Transverse colon (tissue), 4 donors: ENCODE results near the gene FMNL2. TPM values are rescaled to one million over a fixed set of nuclear protein-coding genes. Genes with fewer than 3 reads are reported as not detected.

Experiments used
- DNase-seq: peaks from one replicate; pipeline ENCODE4 v3.0.0-alpha.2; 2019
- H3K27ac ChIP-seq, 4 donors: fragments of 200-600 bp; sonication (generic); 2 replicates each; pipeline ENCODE4 v1.5.1; 2016 to 2018; ENCODE audit warnings: inconsistent platforms in 4 of 4
- H3K27me3 ChIP-seq: fragments of 200-600 bp; sonication (generic); 2 replicates; pipeline ENCODE4 v1.5.1; 2017; ENCODE audit warnings: inconsistent platforms
- H3K36me3 ChIP-seq, 4 donors: fragments of 200-600 bp; sonication (generic); 2 replicates each; pipeline ENCODE4 v1.5.1; 2017 to 2019; ENCODE audit warnings: inconsistent platforms in 4 of 4
- H3K4me1 ChIP-seq, 4 donors: fragments of 200-600 bp; sonication (generic); 2 replicates each; pipeline ENCODE4 v1.5.1; 2017 to 2020; ENCODE audit warnings: inconsistent platforms in 4 of 4
- H3K4me3 ChIP-seq, 4 donors: fragments of 200-600 bp; sonication (generic); 1 replicate in 1 of 4; 2 replicates in 3 of 4; pipeline versions ENCODE4 v1.5.1 to v1.6.1; 2017 to 2019; ENCODE audit warnings: inconsistent platforms in 4 of 4
- H3K9me3 ChIP-seq, 2 donors: fragments of 200-600 bp; sonication (generic); 2 replicates each; pipeline ENCODE4 v1.5.1; 2017 to 2019; ENCODE audit warnings: inconsistent platforms in 2 of 2
- CTCF ChIP-seq, 5 experiments: fragments of 200-600 bp in 3 of 5; fragments of 450-650 bp in 2 of 5; sonication (generic) in 3 of 5; IDR thresholded peaks; 1 replicate in 2 of 5; 2 replicates in 3 of 5; pipeline ENCODE4 v1.5.1; 2016 to 2017; ENCODE audit warnings: antibody characterized with exemption in 5 of 5, inconsistent platforms in 3 of 5, mild to moderate bottlenecking in 2 of 5, moderate library complexity in 1 of 5
- EP300 ChIP-seq: sonication (generic); formaldehyde crosslinking; IDR thresholded peaks from one replicate; pipeline ENCODE4 v1.6.1; 2017; ENCODE audit warnings: antibody characterized with exemption, low read depth
- POLR2A ChIP-seq: fragments of 450-650 bp; IDR thresholded peaks from one replicate; pipeline ENCODE4 v1.6.1; 2016; ENCODE audit warnings: antibody characterized with exemption, mild to moderate bottlenecking, moderate library complexity
- POLR2AphosphoS5 ChIP-seq, 3 donors: sonication (generic); formaldehyde crosslinking; IDR thresholded peaks; one replicate each; pipeline ENCODE4 v1.6.1; 2016; ENCODE audit warnings: antibody characterized with exemption in 3 of 3
- WGBS, 2 donors: methylation state at CpG; one replicate each; pipeline ENCODE4 v1.1.5; 2018; ENCODE audit warnings: low coverage in 1 of 2; 5-methylcytosine and 5-hydroxymethylcytosine counted together
- in situ Hi-C, 4 donors: fragments of 200-750 bp; cut with MboI; loops; one replicate each; pipeline versions ENCODE4 v1.15.0 to v1.15.1; 2017; ENCODE audit warnings: low sequenced_read_pairs in 3 of 4, low pct_ligation_motif_present in 1 of 4, low pct_unique_long_range_greater_than_20kb in 1 of 4
- intact Hi-C: fragments of 100-400 bp; cut with DNase I; formaldehyde crosslinking; loops from one replicate; pipeline ENCODE4 v1.15.1; 2023; ENCODE audit warnings: low total_unique reads
- total RNA-seq, 4 donors: library from RNA; depleted of rRNA; stranded (reverse); fragments of >200 nt; gene quantifications; one replicate each; pipeline ENCODE4 v1.1.0, GENCODE V29; 2016

FMNL2 gene
- total RNA-seq, 4 donors from 2014 or later, result 9.2 to 31.4 (median 23.9) TPM

- Histone ChIP-seq H3K9me3 (no peaks in the 10 kb centered on the region), H3K4me3 (no peak overlapping the region), H3K36me3 (peaks cover 0 to 3% (median 0%) of the 10 kb centered on the region in 4 donors), H3K4me1 (peaks cover 0 to 22% (median 14%) of the 10 kb centered on the region in 4 donors), H3K27ac (peak overlapping the region in 3 of 4 donors; percentile 6 to 55 (median 27)), H3K27me3 (no peaks in the 10 kb centered on the region)
- no peak for DNase-seq
- TF ChIP-seq CTCF (IDR thresholded peaks at IDR 0.05), result no peak
- TF ChIP-seq POLR2A, result no peak
- intact Hi-C loops (no loop called here), in situ Hi-C loops (loop anchor here (25.0 kb wide), 1 partner anchor 609 kb away; no protein-coding TSS in a partner anchor)
- 58 to 67% methylated on average over 3 of the region's 3 CpGs for WGBS, 2 donors
These were observed 311.8 kb downstream of the FMNL2 start for GRCh38 chr2:152646775-152647174.

- in situ Hi-C loops, result loop anchor here (25.0 kb wide), 1 partner anchor 610 kb away; no protein-coding TSS in a partner anchor
These were observed 312.6 kb downstream of the FMNL2 start for GRCh38 chr2:152647552-152647951.

GRCh38 chr2:152648336-152648735 lies 313.4 kb downstream of the FMNL2 start:
- no peak overlapping the region for H3K4me3 ChIP-seq
- no peaks in the 10 kb centered on the region for H3K9me3 ChIP-seq
- TF ChIP-seq EP300 (no peak), CTCF (IDR thresholded peaks at IDR 0.05) (peak in 2 of 5 experiments; percentile 13 to 18)
- H3K36me3 ChIP-seq, result peaks cover 0 to 3% (median 0%) of the 10 kb centered on the region in 4 donors
- peaks cover 0 to 22% (median 14%) of the 10 kb centered on the region in 4 donors for H3K4me1 ChIP-seq
- H3K27ac ChIP-seq, result peak overlapping the region in 3 of 4 donors; percentile 19 to 55 (median 28)
- in situ Hi-C loops (loop anchor here (25.0 kb wide), 1 partner anchor 611 kb away; no protein-coding TSS in a partner anchor), intact Hi-C loops (no loop called here)
- no peak for DNase-seq
- no peaks in the 10 kb centered on the region for H3K27me3 ChIP-seq
- 11 to 24% methylated on average over 2 of the region's 2 CpGs for WGBS, 2 donors

More at GRCh38 chr2:152647552-152647951, 312.6 kb downstream of the FMNL2 start:
- intact Hi-C loops, result no loop called here
- peak overlapping the region; percentile 19 to 55 (median 38) for H3K27ac ChIP-seq
- H3K9me3 ChIP-seq, result no peaks in the 10 kb centered on the region
- peaks cover 0 to 22% (median 14%) of the 10 kb centered on the region in 4 donors for H3K4me1 ChIP-seq
- H3K4me3 ChIP-seq, result no peak overlapping the region
- WGBS, 2 donors, result 43 to 60% methylated on average over 5 to 9 of the region's 9 CpGs
- TF ChIP-seq EP300 (no peak), POLR2AphosphoS5 (IDR thresholded peaks at IDR 0.05) (peak in 1 of 3 donors; percentile 25)
- no peaks in the 10 kb centered on the region for H3K27me3 ChIP-seq
- DNase-seq, result peak; percentile 63
- H3K36me3 ChIP-seq, result peaks cover 0 to 3% (median 0%) of the 10 kb centered on the region in 4 donors

- DNase-seq, result no peak
- intact Hi-C loops, result no loop called here
- WGBS, 2 donors, result 33 to 48% methylated on average over 1 of the region's 1 CpG
- Histone ChIP-seq H3K27me3 (no peaks in the 10 kb centered on the region), H3K4me3 (no peak overlapping the region), H3K4me1 (peaks cover 0 to 22% (median 14%) of the 10 kb centered on the region in 4 donors), H3K9me3 (no peaks in the 10 kb centered on the region), H3K27ac (no peak overlapping the region), H3K36me3 (peaks cover 0 to 10% (median 3%) of the 10 kb centered on the region in 4 donors)
- no peak for TF ChIP-seq POLR2A
- no peak for TF ChIP-seq POLR2AphosphoS5 (IDR thresholded peaks at IDR 0.05)
- no peak for TF ChIP-seq CTCF (IDR thresholded peaks at IDR 0.05)
- TF ChIP-seq EP300, result no peak
- in situ Hi-C loops, result loop anchor here (25.0 kb wide), 2 partner anchors 613 to 1188 kb away; no protein-coding TSS in a partner anchor
These were observed 315.0 kb downstream of the FMNL2 start for GRCh38 chr2:152649997-152650396.
